ENCODE measurements around the gene VCX. TPM values are rescaled to one million over a fixed set of nuclear protein-coding genes. Genes with fewer than 3 reads are reported as not detected.

The VCX gene
- total RNA-seq, 1 donor: not detected

DNA sequence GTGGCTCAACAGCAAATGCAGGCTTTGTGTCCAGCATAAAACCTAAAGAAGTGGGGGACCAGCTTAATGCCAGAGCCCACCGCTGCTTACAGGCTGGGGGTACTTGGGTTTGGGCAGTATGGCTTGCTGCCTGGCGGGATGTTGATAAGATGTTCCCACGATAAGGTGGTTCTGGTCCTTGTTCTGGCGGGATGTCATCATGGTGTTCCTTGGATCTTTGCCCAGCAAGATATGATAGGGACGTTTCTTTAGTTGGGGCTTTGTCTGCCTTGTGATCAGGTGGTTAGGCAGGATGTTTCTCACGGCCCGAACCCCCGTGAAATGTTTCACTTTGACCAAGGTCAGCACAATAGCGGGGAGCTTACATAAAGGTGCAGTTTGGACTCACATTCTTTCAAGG is 49.0 kb downstream of the VCX start:
- H3K27ac ChIP-seq (ENCODE audit: low read depth, low read length): no peak overlapping the region
- H3K27me3 ChIP-seq (ENCODE audit: insufficient read depth, low read length): no peaks in the 10 kb centered on the region
- no peaks in the 10 kb centered on the region for H3K4me1 ChIP-seq (ENCODE audit: insufficient read depth, low read length)
- no peak overlapping the region for H3K4me3 ChIP-seq (ENCODE audit: insufficient read depth, low read length)
- no peaks in the 10 kb centered on the region for H3K9me3 ChIP-seq (ENCODE audit: low read depth, low read length)
- TF ChIP-seq, protein P1, sequence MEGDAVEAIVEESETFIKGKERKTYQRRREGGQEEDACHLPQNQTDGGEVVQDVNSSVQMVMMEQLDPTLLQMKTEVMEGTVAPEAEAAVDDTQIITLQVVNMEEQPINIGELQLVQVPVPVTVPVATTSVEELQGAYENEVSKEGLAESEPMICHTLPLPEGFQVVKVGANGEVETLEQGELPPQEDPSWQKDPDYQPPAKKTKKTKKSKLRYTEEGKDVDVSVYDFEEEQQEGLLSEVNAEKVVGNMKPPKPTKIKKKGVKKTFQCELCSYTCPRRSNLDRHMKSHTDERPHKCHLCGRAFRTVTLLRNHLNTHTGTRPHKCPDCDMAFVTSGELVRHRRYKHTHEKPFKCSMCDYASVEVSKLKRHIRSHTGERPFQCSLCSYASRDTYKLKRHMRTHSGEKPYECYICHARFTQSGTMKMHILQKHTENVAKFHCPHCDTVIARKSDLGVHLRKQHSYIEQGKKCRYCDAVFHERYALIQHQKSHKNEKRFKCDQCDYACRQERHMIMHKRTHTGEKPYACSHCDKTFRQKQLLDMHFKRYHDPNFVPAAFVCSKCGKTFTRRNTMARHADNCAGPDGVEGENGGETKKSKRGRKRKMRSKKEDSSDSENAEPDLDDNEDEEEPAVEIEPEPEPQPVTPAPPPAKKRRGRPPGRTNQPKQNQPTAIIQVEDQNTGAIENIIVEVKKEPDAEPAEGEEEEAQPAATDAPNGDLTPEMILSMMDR (IDR thresholded peaks at IDR 0.05; ENCODE audit: extremely low read depth, low read depth, low read length): no peak
- DNase-seq (ENCODE audit: insufficient read length, low spot score, missing footprints): no peak
- H2AFZ ChIP-seq (ENCODE audit: low read length): no peak overlapping the region
- H3K79me2 ChIP-seq (ENCODE audit: insufficient read depth, low read length): no peaks in the 10 kb centered on the region
- no peaks in the 10 kb centered on the region for H3K36me3 ChIP-seq (ENCODE audit: insufficient read depth, low read length)
- H3K4me2 ChIP-seq (ENCODE audit: insufficient read depth, low read length): no peak overlapping the region
- H4K20me1 ChIP-seq (ENCODE audit: insufficient read depth, low read length): no peaks in the 10 kb centered on the region

Other genes starting within 250 kb of the VCX start
- gene PNPLA4, start 84.2 kb downstream of the VCX start, total RNA-seq: 8.7 and 12.7 TPM in 2 replicates